Sciatic nerve (tissue), 2 donors: ENCODE measurements around the gene SIDT2. TPM values are rescaled to one million over a fixed set of nuclear protein-coding genes. Genes with fewer than 3 reads are reported as not detected.
A peak's percentile ranks its signal among the peaks of the same experiment; 100 is the strongest.

ENCODE experiments used
- ATAC-seq: fragments of 200-7000 bp; cut with Tn5 transposase; one replicate; pipeline ENCODE4 v1.9.1; 2020; ENCODE audit warnings: mild to moderate bottlenecking, moderate library complexity
- DNase-seq: peaks from one replicate; pipeline ENCODE4 v3.0.0-alpha.2; 2020; ENCODE audit warnings: low spot score
- intact Hi-C: fragments of 100-400 bp; cut with DNase I; formaldehyde crosslinking; loops from one replicate; pipeline ENCODE4 v1.14.2; 2022
- total RNA-seq: library from RNA; stranded (reverse); fragmentation: NEBNext Ultra II Directional; extraction: Animal tissue kit (Norgen Biotek cat#: 25700); gene quantifications from one replicate; pipeline ENCODE4 v1.2.1, GENCODE V29; 2021
- donor health status: DM: no; HTN: no; CAD: no.
- donor health status: DM: no; HTN: no; CAD: no.

SIDT2 gene
- total RNA-seq, 1 donor from 2014 or later, result 94.4 TPM

DNA sequence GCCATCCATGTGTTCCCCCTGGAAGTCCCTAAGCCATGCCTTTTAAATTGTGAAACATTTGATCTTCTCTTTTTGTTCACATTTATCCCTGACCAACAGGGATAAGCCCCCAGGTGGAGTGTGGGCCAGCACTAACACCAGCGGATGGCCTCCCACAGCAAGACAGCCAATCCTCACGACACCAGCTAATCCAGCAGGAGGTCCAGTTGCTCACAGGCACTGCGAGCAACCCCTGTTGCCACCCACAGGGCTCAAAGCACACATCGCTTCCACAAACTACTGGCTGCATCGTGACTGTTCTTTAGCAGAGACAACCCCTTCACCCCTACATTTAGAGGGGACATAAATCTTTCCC lies 51.4 kb downstream of the SIDT2 start:
- intact Hi-C loops, result loop anchor here (10.0 kb wide), 2 partner anchors 355 to 435 kb away; partner anchors contain the start of gene APOA5
- ATAC-seq (no peak), DNase-seq (no peak)

DNA sequence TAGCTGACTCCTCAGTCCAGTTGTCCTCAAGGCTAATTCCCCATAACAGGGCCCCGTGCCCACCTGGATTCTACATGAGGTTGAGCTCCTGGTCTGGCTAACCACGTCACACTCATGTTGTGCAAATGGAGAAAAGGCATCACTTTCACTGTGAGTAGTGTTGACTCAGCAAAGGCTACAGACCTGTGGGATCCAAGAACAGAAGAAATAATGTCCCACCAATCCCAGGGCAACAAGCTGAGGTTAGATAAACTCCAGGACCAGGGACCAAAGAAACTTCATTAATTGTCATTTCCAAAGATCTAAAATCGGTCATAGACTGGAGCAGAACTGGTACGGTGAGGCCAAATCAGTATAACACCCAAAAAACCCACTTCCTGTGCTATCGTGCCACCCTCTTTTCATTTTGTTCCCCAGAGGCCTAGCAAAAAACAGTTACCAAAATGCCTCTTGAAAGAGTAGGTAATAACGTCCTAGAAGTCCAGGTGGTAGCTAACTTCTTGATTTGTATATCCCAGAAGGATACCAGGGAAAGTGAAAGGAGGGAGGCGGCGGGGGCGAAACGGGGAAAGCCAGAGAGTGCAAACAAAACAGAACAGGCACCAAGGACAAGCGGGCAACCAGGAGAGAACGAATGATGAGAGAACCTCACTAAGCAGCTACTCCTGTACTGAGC lies 51.9 kb downstream of the SIDT2 start:
- intact Hi-C loops, result no loop called here
- ATAC-seq (no peak), DNase-seq (no peak)

DNA sequence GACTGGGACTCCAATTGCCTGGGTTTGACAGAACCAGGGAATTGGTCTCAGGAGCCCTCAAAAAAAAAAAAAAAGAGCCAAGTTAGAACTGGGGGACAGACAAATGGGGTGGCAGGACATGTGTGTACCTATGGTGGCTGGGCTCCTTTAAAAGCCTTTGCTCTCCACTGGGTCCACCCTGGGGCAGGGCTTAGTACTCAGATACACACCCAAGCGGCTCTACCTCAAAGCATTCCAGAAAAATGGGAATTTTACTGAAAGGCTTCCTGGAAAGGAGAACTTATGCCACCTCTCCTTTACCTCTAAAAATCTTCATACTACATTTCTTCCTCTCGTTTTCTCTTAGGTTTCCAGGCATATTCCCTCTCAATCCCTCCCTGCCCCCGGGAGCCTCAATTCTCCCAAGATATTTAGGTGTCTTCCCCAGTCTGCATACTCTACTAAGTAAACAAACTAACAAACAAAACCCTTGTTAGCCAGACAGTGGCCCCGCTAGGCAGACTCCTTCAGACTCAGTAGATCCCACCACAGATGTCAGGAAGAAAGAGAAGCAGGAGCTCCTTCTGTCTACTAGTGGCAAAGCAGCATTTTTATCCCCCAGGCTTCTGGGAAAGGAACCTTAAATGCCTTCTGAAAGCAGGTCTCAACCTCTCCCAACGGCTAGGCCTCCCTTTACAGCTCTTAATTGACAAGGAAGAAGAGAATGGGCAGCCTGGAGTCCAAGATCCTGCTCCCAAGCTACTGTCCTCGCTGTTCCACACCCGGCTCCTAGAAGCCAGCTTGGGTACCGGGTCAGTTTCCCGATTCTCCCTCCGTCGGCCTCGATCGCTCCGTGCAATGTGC lies 52.7 kb downstream of the SIDT2 start:
- intact Hi-C loops, result no loop called here
- no peak for ATAC-seq

DNA sequence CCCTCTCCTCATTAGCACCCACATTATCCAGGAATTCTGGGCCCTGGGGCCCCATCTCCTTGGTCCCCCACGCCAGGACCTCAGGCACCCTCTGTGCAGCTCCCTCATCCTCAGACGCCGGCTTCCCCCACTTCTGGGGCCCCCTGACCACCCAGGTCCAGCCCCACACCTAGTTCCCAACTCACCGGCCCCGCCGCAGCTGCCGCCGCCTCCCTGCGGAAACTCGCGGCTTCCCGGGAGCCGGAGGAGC lies 53.2 kb downstream of the SIDT2 start, which contains the start of gene PCSK7:
Gene PCSK7, minus strand, starts transcription at position 232 of the 250 bp plus-strand sequence. CDS start 2,229 bp downstream, outside the sequence.
- DNase-seq (peak; percentile 86), ATAC-seq (no peak)
- intact Hi-C loops, result no loop called here

More for the DNA sequence above, 52.7 kb downstream of the SIDT2 start:
- no peak for DNase-seq

DNA sequence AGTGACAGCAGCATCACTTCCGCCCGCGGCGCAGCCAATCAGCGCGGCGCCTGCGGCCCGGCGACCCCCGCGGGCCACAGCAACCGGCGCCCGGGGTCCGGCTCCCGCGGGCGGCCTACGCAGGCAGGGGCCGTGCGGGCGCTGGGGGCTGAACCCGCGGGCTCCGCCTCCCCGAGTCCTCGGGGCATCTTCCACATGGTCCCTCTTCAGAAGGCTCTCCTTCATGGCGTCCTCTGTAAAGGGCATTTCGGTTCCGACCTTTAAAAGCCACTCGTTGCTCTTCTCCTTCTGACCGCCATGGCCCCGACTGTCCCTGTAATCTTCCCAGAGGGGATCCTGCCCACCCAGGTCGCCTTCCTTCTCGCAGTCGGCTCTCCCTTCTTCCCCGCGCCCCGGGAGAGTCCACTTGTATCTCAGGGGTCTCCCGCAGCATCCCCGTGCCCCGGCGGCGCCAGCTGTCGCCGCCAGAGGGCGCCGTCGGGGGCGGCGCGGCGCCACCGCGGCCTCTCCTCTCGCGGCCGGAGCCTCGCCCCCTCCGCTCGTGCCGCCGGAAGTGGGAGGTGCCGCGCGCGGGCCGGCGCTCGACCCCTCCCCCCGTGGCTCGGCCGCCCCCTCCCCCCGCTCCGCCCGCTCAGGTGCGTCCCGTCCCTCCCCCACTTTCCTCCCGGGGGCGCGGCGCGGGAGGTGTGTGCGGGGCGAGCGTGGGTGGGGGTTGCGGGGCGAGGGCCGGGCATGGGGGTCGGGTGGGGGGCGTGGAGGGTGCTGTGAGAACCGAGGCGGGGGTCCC lies 53.7 kb downstream of the SIDT2 start, which contains the start of gene RNF214:
Gene RNF214, plus strand, starts transcription at position 580 of the 787 bp plus-strand sequence. CDS start 1,602 bp downstream, outside the sequence.
- ATAC-seq (peak; percentile 82), DNase-seq (peak; percentile 85)
- intact Hi-C loops, result no loop called here

DNA sequence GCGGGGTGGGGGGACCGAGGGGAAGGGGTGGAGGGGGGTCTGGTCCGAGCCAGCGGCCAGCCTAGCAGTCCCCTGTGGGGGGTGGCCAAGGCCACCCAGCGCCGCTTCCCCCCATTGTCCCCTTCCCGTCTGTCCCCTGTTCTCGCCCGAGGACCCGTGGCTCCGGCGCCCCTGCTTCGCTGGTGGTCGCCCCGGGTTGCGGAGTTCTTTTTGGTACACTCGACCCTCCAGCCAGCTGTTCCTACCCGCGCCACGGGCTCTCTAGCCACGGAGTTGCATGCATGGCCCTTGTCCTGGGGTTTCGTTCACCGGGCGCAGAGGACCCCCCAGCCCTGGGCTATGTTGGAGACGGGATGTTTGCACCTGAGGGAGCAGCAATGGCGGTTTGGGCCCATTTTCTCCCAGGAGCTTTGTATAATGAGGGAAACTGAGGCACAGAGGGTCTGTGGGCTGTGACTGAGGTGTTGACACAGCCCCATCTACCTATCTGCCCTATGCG lies 54.4 kb downstream of the SIDT2 start:
- intact Hi-C loops, result no loop called here
- DNase-seq (no peak), ATAC-seq (peak; percentile 42)

DNA sequence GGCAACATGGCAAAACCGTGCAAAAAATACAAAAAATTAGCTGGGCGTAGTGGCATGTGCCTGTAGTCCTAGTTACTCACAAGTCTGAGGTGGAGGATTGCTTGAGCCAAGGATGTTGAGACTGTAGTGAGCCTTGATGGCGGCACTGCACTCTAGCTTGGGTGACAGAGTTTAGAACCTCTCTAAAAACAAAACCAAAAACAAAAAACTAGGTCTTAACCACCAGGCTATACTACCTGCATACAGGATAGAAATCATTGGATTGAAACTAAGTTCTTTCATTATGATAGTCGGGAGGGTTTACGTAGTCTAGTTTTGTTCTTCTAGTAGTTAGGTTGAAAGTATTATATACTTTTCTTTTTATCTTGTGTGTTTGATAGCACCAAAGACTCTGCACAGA lies 59.7 kb downstream of the SIDT2 start:
- no peak for ATAC-seq

DNA sequence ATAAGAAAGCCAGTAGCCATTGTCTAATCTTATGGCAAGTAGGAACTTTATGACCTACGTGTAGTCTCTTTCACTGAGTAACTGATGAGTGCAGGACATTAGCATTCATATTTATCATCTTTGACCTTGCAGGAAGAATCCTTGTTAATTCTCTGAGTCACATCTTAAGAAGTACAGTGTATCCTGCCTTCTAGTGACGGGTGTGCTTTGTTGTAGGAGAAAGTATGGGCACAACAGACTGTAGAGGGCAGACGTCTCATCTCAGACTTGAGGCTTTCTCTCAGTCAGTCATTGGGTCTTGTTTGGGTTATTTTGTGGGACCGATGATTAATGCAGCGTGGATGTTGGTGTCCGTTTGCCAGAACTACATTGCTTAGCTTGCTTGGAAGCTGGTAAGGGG lies 60.8 kb downstream of the SIDT2 start:
- intact Hi-C loops, result loop anchor here (5.0 kb wide), 1 partner anchor 703 kb away; no protein-coding TSS in a partner anchor
- DNase-seq, result no peak
- ATAC-seq, result no peak

More for the DNA sequence above, 59.7 kb downstream of the SIDT2 start:
- intact Hi-C loops, result loop anchor here (5.0 kb wide), 1 partner anchor 704 kb away; no protein-coding TSS in a partner anchor
- DNase-seq, result no peak

Other genes with a start within 250 kb of the SIDT2 start
- gene SIK3, start 80.3 kb upstream of the SIDT2 start, total RNA-seq, result 68.9 TPM
- gene PAFAH1B2, start 34.5 kb upstream of the SIDT2 start, total RNA-seq, result 104 TPM
- gene TAGLN, start 20.6 kb downstream of the SIDT2 start, total RNA-seq, result 1,988 TPM
- 68.7 TPM for gene PCSK7, start 53.3 kb downstream of the SIDT2 start, total RNA-seq
- 36.8 TPM for gene RNF214, start 53.9 kb downstream of the SIDT2 start, total RNA-seq
- gene BACE1-AS, start 112.6 kb downstream of the SIDT2 start, total RNA-seq, result 13.2 TPM
- gene BACE1, start 137.5 kb downstream of the SIDT2 start, total RNA-seq, result 30.8 TPM
- gene CEP164, start 149.1 kb downstream of the SIDT2 start, total RNA-seq, result 46.4 TPM